ENCODE measurements around the gene PIGM.

Gene PIGM

GRCh38 chr1:160020196-160020595 is 11.6 kb downstream of the PIGM start:
- no peak for DNase-seq

GRCh38 chr1:160018900-160019299 is 12.9 kb downstream of the PIGM start:
- no peak for DNase-seq

- DNase-seq, result no peak
Observed at GRCh38 chr1:160018347-160018746, 13.4 kb downstream of the PIGM start.

- DNase-seq, result no peak
Observed at GRCh38 chr1:160017592-160017991, 14.2 kb downstream of the PIGM start.

GRCh38 chr1:160011781-160012180 is 20.0 kb downstream of the PIGM start:
- DNase-seq, result no peak

GRCh38 chr1:160009801-160010200 is 22.0 kb downstream of the PIGM start:
- DNase-seq, result no peak

- no peak for DNase-seq
Observed at GRCh38 chr1:160009081-160009480, 22.7 kb downstream of the PIGM start.

GRCh38 chr1:160007577-160008200 is 24.1 kb downstream of the PIGM start:
- no peak for DNase-seq

- DNase-seq, result peak; percentile 75
Observed at GRCh38 chr1:160006312-160006940, 25.4 kb downstream of the PIGM start.

- DNase-seq, result no peak
Observed at GRCh38 chr1:160005070-160005469, 26.7 kb downstream of the PIGM start.

- DNase-seq, result no peak
Observed at GRCh38 chr1:160004425-160004824, 27.4 kb downstream of the PIGM start.

GRCh38 chr1:160004001-160004400 is 27.8 kb downstream of the PIGM start:
- DNase-seq, result no peak

GRCh38 chr1:160001440-160001839 is 30.4 kb downstream of the PIGM start:
- no peak for DNase-seq

- no peak for DNase-seq
Observed at GRCh38 chr1:159999204-159999603, 32.6 kb downstream of the PIGM start.

- DNase-seq, result no peak
Observed at GRCh38 chr1:159996653-159997052, 35.1 kb downstream of the PIGM start.

GRCh38 chr1:159994896-159995295 is 36.9 kb downstream of the PIGM start:
- DNase-seq, result no peak

- no peak for DNase-seq
Observed at GRCh38 chr1:159993911-159994310, 37.9 kb downstream of the PIGM start.

GRCh38 chr1:159992161-159992560 is 39.6 kb downstream of the PIGM start:
- DNase-seq, result no peak

- DNase-seq, result no peak
Observed at GRCh38 chr1:159991513-159991912, 40.3 kb downstream of the PIGM start.

GRCh38 chr1:159990005-159990404 is 41.8 kb downstream of the PIGM start:
- no peak for DNase-seq

- DNase-seq, result no peak
Observed at GRCh38 chr1:159989581-159989980, 42.2 kb downstream of the PIGM start.

GRCh38 chr1:159988006-159988405 is 43.8 kb downstream of the PIGM start:
- no peak for DNase-seq

GRCh38 chr1:159987186-159987585 is 44.6 kb downstream of the PIGM start:
- DNase-seq, result no peak

GRCh38 chr1:159986531-159986930 is 45.3 kb downstream of the PIGM start:
- DNase-seq, result no peak

- no peak for DNase-seq
Observed at GRCh38 chr1:159986093-159986492, 45.7 kb downstream of the PIGM start.

All from activated CD4-positive, alpha-beta T cell treated with anti-CD3 and anti-CD28 coated beads, Interleukin-2, amount 50 U/mL, for 1 hour (primary cell).